PC-3 (cell line): ENCODE data around the gene AADAC.

ENCODE experiments used
- EZH2 ChIP-seq: fragments of 300-600 bp; sonication (generic); IDR thresholded peaks from one replicate; pipeline ENCODE4 v1.6.1; 2017; ENCODE audit warnings: antibody characterized with exemption, mild to moderate bottlenecking, low read length; ENCODE audit not compliant: unreplicated experiment
- EZH2phosphoT487 ChIP-seq: fragments of 300-600 bp; sonication (generic); IDR thresholded peaks from 2 replicates; pipeline ENCODE4 v1.6.1; 2018; ENCODE audit warnings: mild to moderate bottlenecking, antibody characterized with exemption, low read length, borderline replicate concordance
- TF ChIP-seq, protein P1 (sequence below): fragments of 300-600 bp; sonication (generic); conservative IDR thresholded peaks from 2 replicates; pipeline ENCODE4 v1.5.1; 2017; ENCODE audit warnings: antibody characterized with exemption, low read depth, mild to moderate bottlenecking, low read length

DNA sequence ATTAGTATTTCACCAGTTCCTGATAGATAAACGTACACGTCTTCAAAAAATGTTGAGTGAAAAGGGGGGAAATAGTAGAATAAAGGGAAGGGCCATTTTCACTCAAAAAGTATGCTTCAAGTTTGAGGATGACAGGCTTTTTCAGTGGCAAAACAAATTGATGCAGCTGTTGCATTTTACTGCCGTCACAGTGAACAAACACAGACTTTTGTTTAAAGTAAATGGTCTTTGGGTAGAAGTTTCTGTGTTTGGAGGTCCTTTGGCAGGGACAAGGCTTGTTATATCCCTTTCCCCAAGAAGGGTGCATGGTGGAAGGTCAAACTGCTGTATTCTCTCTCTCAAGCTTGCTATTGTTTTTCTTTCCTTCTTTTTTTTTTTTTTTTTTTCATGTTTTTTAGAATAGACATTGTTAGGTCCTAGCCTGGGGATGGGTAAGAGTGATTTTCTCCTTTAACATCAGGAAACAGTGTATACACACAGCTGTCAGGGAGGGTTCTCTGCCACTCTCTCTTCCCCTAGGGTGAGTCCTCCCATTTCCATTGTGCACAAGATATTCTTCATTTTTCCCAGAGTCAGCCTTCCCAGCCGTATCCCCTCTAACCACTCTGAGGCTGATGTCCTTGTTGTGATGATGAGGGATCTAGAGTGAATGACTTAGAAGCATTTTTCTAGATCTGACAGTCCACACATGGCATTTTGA is 52.9 kb downstream of the AADAC start:
- no peak for TF ChIP-seq EZH2
- TF ChIP-seq, protein P1, sequence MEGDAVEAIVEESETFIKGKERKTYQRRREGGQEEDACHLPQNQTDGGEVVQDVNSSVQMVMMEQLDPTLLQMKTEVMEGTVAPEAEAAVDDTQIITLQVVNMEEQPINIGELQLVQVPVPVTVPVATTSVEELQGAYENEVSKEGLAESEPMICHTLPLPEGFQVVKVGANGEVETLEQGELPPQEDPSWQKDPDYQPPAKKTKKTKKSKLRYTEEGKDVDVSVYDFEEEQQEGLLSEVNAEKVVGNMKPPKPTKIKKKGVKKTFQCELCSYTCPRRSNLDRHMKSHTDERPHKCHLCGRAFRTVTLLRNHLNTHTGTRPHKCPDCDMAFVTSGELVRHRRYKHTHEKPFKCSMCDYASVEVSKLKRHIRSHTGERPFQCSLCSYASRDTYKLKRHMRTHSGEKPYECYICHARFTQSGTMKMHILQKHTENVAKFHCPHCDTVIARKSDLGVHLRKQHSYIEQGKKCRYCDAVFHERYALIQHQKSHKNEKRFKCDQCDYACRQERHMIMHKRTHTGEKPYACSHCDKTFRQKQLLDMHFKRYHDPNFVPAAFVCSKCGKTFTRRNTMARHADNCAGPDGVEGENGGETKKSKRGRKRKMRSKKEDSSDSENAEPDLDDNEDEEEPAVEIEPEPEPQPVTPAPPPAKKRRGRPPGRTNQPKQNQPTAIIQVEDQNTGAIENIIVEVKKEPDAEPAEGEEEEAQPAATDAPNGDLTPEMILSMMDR = no peak
- TF ChIP-seq EZH2phosphoT487 = no peak
